ENCODE data around the gene ST3GAL3. TPM values are rescaled to one million over a fixed set of nuclear protein-coding genes. Genes with fewer than 3 reads are reported as not detected.

Gene ST3GAL3
- total RNA-seq, 1 experiment from 2014 or later = 20.0 TPM

DNA sequence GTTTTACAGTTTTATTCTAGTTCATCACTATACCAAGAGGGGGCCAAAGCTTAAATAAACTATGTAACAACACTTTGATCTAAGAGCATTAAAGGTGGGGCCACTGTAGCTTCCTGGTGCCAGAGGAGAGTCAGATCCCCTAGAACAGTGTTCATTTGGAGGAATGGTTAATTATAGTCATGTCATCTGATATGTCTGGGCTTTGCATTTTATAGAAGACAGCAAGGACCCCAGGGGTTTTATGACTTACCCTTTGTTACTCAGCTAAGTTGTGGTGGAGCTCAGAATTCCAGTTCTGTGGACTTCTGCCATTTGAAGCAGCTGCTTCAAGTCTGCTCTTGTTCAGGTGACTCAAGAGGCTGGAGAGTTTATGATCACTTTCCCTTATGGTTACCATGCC is 40.7 kb upstream of the ST3GAL3 start:
- Mint-ChIP-seq H3K4me1 (ENCODE audit: low read depth, unreplicated experiment) (no peaks in the 10 kb centered on the region), H3K4me3 (ENCODE audit: low read depth, unreplicated experiment) (no peak overlapping the region), H3K27ac (ENCODE audit: unreplicated experiment) (no peak overlapping the region), H3K9me3 (ENCODE audit: low read depth, unreplicated experiment) (no peaks in the 10 kb centered on the region), H3K36me3 (ENCODE audit: insufficient read depth, unreplicated experiment) (peaks cover 77% of the 10 kb centered on the region), H3K27me3 (ENCODE audit: unreplicated experiment) (no peaks in the 10 kb centered on the region)
- BruUV-seq (replicated peaks) = no TSS peak
- CTCF ChIA-PET = no interaction called here
- intact Hi-C loops (cut with micrococcal nuclease; ENCODE audit: unreplicated experiment) = no loop called here
- DNase-seq = no peak
- TF ChIP-seq CTCF (IDR thresholded peaks at IDR 0.05; ENCODE audit: unreplicated experiment) = no peak

DNA sequence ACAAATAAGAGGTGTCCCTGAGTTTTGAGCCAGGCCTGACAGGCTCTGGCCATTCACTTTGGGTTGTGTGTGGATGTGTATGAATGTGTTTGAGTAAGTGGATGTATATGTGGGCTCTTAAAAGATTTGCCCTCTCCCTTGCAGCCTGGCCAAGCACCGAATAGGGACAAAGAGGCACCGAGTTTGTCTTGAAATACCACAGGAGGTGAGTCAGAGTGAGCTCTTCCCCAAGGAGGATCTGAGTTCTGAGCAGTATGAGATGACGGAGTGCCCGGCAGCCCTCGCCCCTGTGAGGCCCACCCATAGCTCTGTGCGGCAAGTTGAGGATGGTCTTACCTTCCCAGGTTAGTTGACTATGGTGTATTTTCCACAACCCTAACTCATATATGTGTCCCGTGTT is 38.4 kb upstream of the ST3GAL3 start:
- intact Hi-C loops (cut with micrococcal nuclease; ENCODE audit: unreplicated experiment) = no loop called here
- Mint-ChIP-seq H3K36me3 (ENCODE audit: insufficient read depth, unreplicated experiment) (peaks cover 81% of the 10 kb centered on the region), H3K4me1 (ENCODE audit: low read depth, unreplicated experiment) (no peaks in the 10 kb centered on the region), H3K4me3 (ENCODE audit: low read depth, unreplicated experiment) (no peak overlapping the region), H3K27ac (ENCODE audit: unreplicated experiment) (peak overlapping the region; percentile 52), H3K9me3 (ENCODE audit: low read depth, unreplicated experiment) (no peaks in the 10 kb centered on the region), H3K27me3 (ENCODE audit: unreplicated experiment) (no peaks in the 10 kb centered on the region)
- no TSS peak for BruUV-seq (replicated peaks)
- CTCF ChIA-PET = no interaction called here
- no peak for DNase-seq
- TF ChIP-seq CTCF (IDR thresholded peaks at IDR 0.05; ENCODE audit: unreplicated experiment) = no peak

- Mint-ChIP-seq H3K4me3 (ENCODE audit: low read depth, unreplicated experiment) (no peak overlapping the region), H3K27ac (ENCODE audit: unreplicated experiment) (no peak overlapping the region), H3K27me3 (ENCODE audit: unreplicated experiment) (no peaks in the 10 kb centered on the region), H3K4me1 (ENCODE audit: low read depth, unreplicated experiment) (no peaks in the 10 kb centered on the region), H3K36me3 (ENCODE audit: insufficient read depth, unreplicated experiment) (peaks cover 78% of the 10 kb centered on the region), H3K9me3 (ENCODE audit: low read depth, unreplicated experiment) (no peaks in the 10 kb centered on the region)
- BruUV-seq (replicated peaks) = no TSS peak
- DNase-seq = no peak
- TF ChIP-seq CTCF (IDR thresholded peaks at IDR 0.05; ENCODE audit: unreplicated experiment) = no peak
- CTCF ChIA-PET = interaction anchor here (0.7 kb wide), 1 partner anchor 24 kb away, joined by 3 read pairs; no protein-coding TSS in a partner anchor
- intact Hi-C loops (cut with micrococcal nuclease; ENCODE audit: unreplicated experiment) = no loop called here
Measured at GRCh38 chr1:43669878-43670277, 37.5 kb upstream of the ST3GAL3 start.

GRCh38 chr1:43671193-43671592 is 36.1 kb upstream of the ST3GAL3 start:
- no peak for TF ChIP-seq CTCF (IDR thresholded peaks at IDR 0.05; ENCODE audit: unreplicated experiment)
- CTCF ChIA-PET = no interaction called here
- H3K27ac Mint-ChIP-seq (ENCODE audit: unreplicated experiment) = no peak overlapping the region

More at GRCh38 chr1:43671193-43671592, 36.1 kb upstream of the ST3GAL3 start:
- H3K4me3 Mint-ChIP-seq (ENCODE audit: low read depth, unreplicated experiment) = no peak overlapping the region
- no peaks in the 10 kb centered on the region for H3K9me3 Mint-ChIP-seq (ENCODE audit: low read depth, unreplicated experiment)
- H3K4me1 Mint-ChIP-seq (ENCODE audit: low read depth, unreplicated experiment) = no peaks in the 10 kb centered on the region
- no peaks in the 10 kb centered on the region for H3K27me3 Mint-ChIP-seq (ENCODE audit: unreplicated experiment)
- no peak for DNase-seq
- peaks cover 80% of the 10 kb centered on the region for H3K36me3 Mint-ChIP-seq (ENCODE audit: insufficient read depth, unreplicated experiment)
- no TSS peak for BruUV-seq (replicated peaks)
- intact Hi-C loops (cut with micrococcal nuclease; ENCODE audit: unreplicated experiment) = no loop called here
